ENCODE measurements around the gene ALPK3. TPM values are rescaled to one million over a fixed set of nuclear protein-coding genes. Genes with fewer than 3 reads are reported as not detected.

The ALPK3 gene, protein sequence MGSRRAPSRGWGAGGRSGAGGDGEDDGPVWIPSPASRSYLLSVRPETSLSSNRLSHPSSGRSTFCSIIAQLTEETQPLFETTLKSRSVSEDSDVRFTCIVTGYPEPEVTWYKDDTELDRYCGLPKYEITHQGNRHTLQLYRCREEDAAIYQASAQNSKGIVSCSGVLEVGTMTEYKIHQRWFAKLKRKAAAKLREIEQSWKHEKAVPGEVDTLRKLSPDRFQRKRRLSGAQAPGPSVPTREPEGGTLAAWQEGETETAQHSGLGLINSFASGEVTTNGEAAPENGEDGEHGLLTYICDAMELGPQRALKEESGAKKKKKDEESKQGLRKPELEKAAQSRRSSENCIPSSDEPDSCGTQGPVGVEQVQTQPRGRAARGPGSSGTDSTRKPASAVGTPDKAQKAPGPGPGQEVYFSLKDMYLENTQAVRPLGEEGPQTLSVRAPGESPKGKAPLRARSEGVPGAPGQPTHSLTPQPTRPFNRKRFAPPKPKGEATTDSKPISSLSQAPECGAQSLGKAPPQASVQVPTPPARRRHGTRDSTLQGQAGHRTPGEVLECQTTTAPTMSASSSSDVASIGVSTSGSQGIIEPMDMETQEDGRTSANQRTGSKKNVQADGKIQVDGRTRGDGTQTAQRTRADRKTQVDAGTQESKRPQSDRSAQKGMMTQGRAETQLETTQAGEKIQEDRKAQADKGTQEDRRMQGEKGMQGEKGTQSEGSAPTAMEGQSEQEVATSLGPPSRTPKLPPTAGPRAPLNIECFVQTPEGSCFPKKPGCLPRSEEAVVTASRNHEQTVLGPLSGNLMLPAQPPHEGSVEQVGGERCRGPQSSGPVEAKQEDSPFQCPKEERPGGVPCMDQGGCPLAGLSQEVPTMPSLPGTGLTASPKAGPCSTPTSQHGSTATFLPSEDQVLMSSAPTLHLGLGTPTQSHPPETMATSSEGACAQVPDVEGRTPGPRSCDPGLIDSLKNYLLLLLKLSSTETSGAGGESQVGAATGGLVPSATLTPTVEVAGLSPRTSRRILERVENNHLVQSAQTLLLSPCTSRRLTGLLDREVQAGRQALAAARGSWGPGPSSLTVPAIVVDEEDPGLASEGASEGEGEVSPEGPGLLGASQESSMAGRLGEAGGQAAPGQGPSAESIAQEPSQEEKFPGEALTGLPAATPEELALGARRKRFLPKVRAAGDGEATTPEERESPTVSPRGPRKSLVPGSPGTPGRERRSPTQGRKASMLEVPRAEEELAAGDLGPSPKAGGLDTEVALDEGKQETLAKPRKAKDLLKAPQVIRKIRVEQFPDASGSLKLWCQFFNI (N-terminal part only)
- 0.03 to 0.21 TPM (median 0.10 TPM) in 5 replicates for total RNA-seq (2022; extraction: Qiagen RNA extraction; ENCODE audit: low read depth)

DNA sequence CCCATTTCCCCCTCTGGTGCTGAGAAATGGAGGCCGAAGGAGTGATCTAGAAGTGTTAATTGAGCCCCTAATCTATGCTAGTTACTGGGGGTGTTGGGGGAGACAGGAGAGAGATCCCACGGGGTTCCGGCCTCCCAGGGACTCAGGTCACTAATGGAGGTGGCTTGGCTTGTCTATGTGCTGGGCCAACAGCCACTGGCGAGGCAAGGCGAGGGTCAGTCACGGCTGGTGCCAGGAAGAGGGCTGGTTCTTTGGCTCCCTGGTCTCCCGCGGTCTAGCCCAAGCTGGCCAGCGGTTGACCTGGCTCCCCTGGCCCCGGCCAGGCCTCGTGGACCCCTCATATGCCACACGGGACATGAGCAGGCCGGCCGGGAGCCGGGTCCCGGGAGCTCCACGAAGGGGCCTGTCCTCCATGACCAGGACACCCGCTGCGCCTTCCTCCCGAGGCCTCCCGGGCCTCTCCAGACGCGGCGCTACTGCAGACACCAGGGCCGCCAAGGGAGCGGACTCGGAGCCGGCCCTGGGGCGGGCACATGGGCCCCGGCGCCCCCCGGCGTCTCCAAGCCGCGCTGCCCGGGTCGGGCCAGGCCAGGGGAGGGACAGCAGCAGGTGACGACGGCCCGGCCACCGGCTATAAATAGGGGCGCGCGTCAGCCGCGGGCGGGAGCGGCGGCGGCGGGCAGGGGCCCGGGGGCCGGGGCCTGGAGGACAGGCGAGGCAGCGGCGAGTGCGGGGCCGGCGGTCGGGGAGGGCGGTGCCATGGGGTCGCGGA is at the start of gene ALPK3:
Gene ALPK3 (plus strand): TSS at position 663 of the 772 bp plus-strand sequence. CDS start 97 bp downstream, at position 760.

GRCh38 chr15:84883916-84884781 is 67.0 kb downstream of the ALPK3 start, which contains the start of gene SLC28A1:
Gene SLC28A1, plus strand, starts transcription at chr15:84884662. Its CDS starts 3,099 bp downstream, at chr15:84887761.

Other genes starting within 250 kb of the ALPK3 start
- gene ZSCAN2, start 216.3 kb upstream of the ALPK3 start, total RNA-seq (2022; extraction: Qiagen RNA extraction; ENCODE audit: low read depth): 13.1 to 17.1 TPM (median 14.9 TPM) in 5 replicates
- gene WDR73, start 163.1 kb upstream of the ALPK3 start, total RNA-seq (2022; extraction: Qiagen RNA extraction; ENCODE audit: low read depth): 38.9 to 54.0 TPM (median 40.3 TPM) in 5 replicates
- 15.2 to 25.8 TPM (median 23.7 TPM) in 5 replicates for gene NMB, start 159.2 kb upstream of the ALPK3 start, total RNA-seq (2022; extraction: Qiagen RNA extraction; ENCODE audit: low read depth)
- 322 to 463 TPM (median 332 TPM) in 5 replicates for gene SEC11A, start 101.2 kb upstream of the ALPK3 start, total RNA-seq (2022; extraction: Qiagen RNA extraction; ENCODE audit: low read depth)
- 16.8 to 22.3 TPM (median 21.8 TPM) in 5 replicates for gene ZNF592, start 68.8 kb upstream of the ALPK3 start, total RNA-seq (2022; extraction: Qiagen RNA extraction; ENCODE audit: low read depth)
- 0.02 to 0.06 TPM (median 0.05 TPM) in 3 of 5 replicates, not detected in the others for gene SLC28A1, start 67.3 kb downstream of the ALPK3 start, total RNA-seq (2022; extraction: Qiagen RNA extraction; ENCODE audit: low read depth)
- 31.0 to 35.9 TPM (median 33.6 TPM) in 5 replicates for gene PDE8A, start 164.5 kb downstream of the ALPK3 start, total RNA-seq (2022; extraction: Qiagen RNA extraction; ENCODE audit: low read depth)

Measured in A549 treated with CpdA at 1 μM for 4 hours (cell line).